GM12878 (cell line): ENCODE results near the gene NOS1AP. TPM values are rescaled to one million over a fixed set of nuclear protein-coding genes. Genes with fewer than 3 reads are reported as not detected.

Experiments used
- ATAC-seq: fragments of 200-7000 bp; cut with Tn5 transposase; 3 replicates; pipeline ENCODE4 v1.9.1; 2020; ENCODE audit warnings: mild to moderate bottlenecking, moderate library complexity
- BruUV-seq: library from RNA; stranded (reverse); fragments of 400-500 nt; replicated peaks from 2 replicates; lab custom pipeline; 2021; lab: Mats Ljungman, UMichigan
- CTCF ChIA-PET: fragments of 300-600 bp; sonication (Branson Sonifier 250); formaldehyde crosslinking; extraction: SDS; loops from one replicate; lab custom pipeline; 2021; ENCODE audit warnings: inconsistent platforms; lab: Yijun Ruan, JAX
- POLR2A ChIA-PET: fragments of 350-600 bp; formaldehyde crosslinking; extraction: SDS; loops from one replicate; lab custom pipeline; 2021; ENCODE audit warnings: inconsistent platforms; lab: Charles Lee
- RAD21 ChIA-PET: fragments of 300-600 bp; sonication (Branson Sonifier 250); formaldehyde crosslinking; loops from one replicate; lab custom pipeline; 2023; ENCODE audit warnings: antibody characterized with exemption; ENCODE audit not compliant: unreplicated experiment; lab: Charles Lee
- SMC1A ChIA-PET: fragments of 300-600 bp; sonication (Branson Sonifier 250); formaldehyde crosslinking; loops from one replicate; lab custom pipeline; 2023; ENCODE audit not compliant: unreplicated experiment, uncharacterized antibody; lab: Charles Lee
- DNase-seq: peaks from one replicate; pipeline ENCODE4 v3.0.0-alpha.2; 2011; ENCODE audit warnings: low read depth, low spot score
- FAIRE-seq: peaks from 3 replicates; lab custom pipeline; 2011; peaks lifted over from hg19 to GRCh38; lab: Jason Lieb, UNC
- H2AFZ ChIP-seq: 2 replicates; pipeline ENCODE4 v1.6.0; 2011; ENCODE audit warnings: low read depth, low read length, control low read depth; ENCODE audit not compliant: control insufficient read depth
- H3K27ac ChIP-seq: 2 replicates; pipeline ENCODE4 v1.5.1; 2011; ENCODE audit warnings: control low read depth; ENCODE audit not compliant: control insufficient read depth, insufficient read depth
- H3K27me3 ChIP-seq, 2 experiments: replicated peaks in 1 of 2; 2 replicates each; pipeline versions ENCODE4 v1.6.0 to v1.6.1; 2011; ENCODE audit warnings: low read length in 1 of 2; ENCODE audit not compliant: control insufficient read depth in 2 of 2, insufficient read depth in 2 of 2
- H3K36me3 ChIP-seq, 2 experiments: 2 replicates each; pipeline ENCODE4 v1.5.1; 2011; ENCODE audit warnings: low read length in 1 of 2; ENCODE audit not compliant: control insufficient read depth in 2 of 2, insufficient read depth in 2 of 2
- H3K4me1 ChIP-seq: 2 replicates; pipeline ENCODE4 v1.6.1; 2011; ENCODE audit warnings: mild to moderate bottlenecking, low read length, moderate library complexity, mixed read lengths; ENCODE audit not compliant: control insufficient read depth, insufficient read depth
- H3K4me2 ChIP-seq: 2 replicates; pipeline ENCODE4 v1.6.0; 2011; ENCODE audit warnings: control low read depth; ENCODE audit not compliant: control insufficient read depth, insufficient read depth
- H3K4me3 ChIP-seq: fragments of 200-600 bp; sonication (generic); 2 replicates; pipeline ENCODE4 v1.5.1; 2016
- H3K79me2 ChIP-seq: 2 replicates; pipeline ENCODE4 v1.6.0; 2011; ENCODE audit warnings: low read length; ENCODE audit not compliant: control insufficient read depth, insufficient read depth
- H3K9ac ChIP-seq: 2 replicates; pipeline ENCODE4 v1.8.0; 2011; ENCODE audit warnings: low read length, control low read depth, mixed read lengths; ENCODE audit not compliant: control insufficient read depth, insufficient read depth
- H3K9me3 ChIP-seq: replicated peaks from 3 replicates; pipeline ENCODE4 v1.5.1; 2011; ENCODE audit warnings: mild to moderate bottlenecking, low read length; ENCODE audit not compliant: control insufficient read depth, insufficient read depth
- H4K20me1 ChIP-seq: 2 replicates; pipeline ENCODE4 v1.6.0; 2011; ENCODE audit not compliant: control insufficient read depth, insufficient read depth
- BCL3 ChIP-seq: IDR thresholded peaks from 2 replicates; pipeline ENCODE4 v1.6.1; 2011; ENCODE audit warnings: borderline replicate concordance, low read depth, mild to moderate bottlenecking, moderate library complexity, low read length; ENCODE audit not compliant: insufficient read depth, poor library complexity, severe bottlenecking
- CTCF ChIP-seq, 3 experiments: IDR thresholded peaks in 2 of 3; conservative IDR thresholded peaks in 1 of 3; 2 replicates each; pipeline ENCODE4 v1.5.1; 2011; ENCODE audit warnings: low read depth in 3 of 3, low read length in 3 of 3, mild to moderate bottlenecking in 3 of 3, control low read depth in 2 of 3, moderate library complexity in 2 of 3, inconsistent platforms in 1 of 3, mixed read lengths in 1 of 3; ENCODE audit not compliant: control insufficient read depth in 2 of 3, insufficient read depth in 1 of 3; ENCODE audit errors: extremely low read depth in 1 of 3
- ELK1 ChIP-seq: IDR thresholded peaks from 2 replicates; pipeline ENCODE4 v1.6.1; 2012; ENCODE audit warnings: low read depth, low read length, improper control_type of control experiment
- HDAC2 ChIP-seq: fragments of 200-600 bp; sonication (generic); IDR thresholded peaks from 2 replicates; pipeline ENCODE4 v1.6.1; 2017
- IKZF1 ChIP-seq: fragments of 450-650 bp; conservative IDR thresholded peaks from 2 replicates; pipeline ENCODE4 v1.6.1; 2017; ENCODE audit warnings: antibody characterized with exemption, mild to moderate bottlenecking
- IRF4 ChIP-seq: IDR thresholded peaks from 2 replicates; pipeline ENCODE4 v1.6.1; 2011; ENCODE audit warnings: low read depth, low read length
- MLLT1 ChIP-seq: fragments of 450-650 bp; IDR thresholded peaks from 2 replicates; pipeline ENCODE4 v1.6.1; 2016; ENCODE audit warnings: mild to moderate bottlenecking
- NR2C1 ChIP-seq: fragments of 450-650 bp; IDR thresholded peaks from 2 replicates; pipeline ENCODE4 v1.6.1; 2017; ENCODE audit warnings: antibody characterized with exemption, mild to moderate bottlenecking, moderate library complexity
- RB1 ChIP-seq: fragments of 450-650 bp; formaldehyde crosslinking; IDR thresholded peaks from 2 replicates; pipeline ENCODE4 v1.6.1; 2017; ENCODE audit warnings: mild to moderate bottlenecking, borderline replicate concordance
- SMAD5 ChIP-seq: IDR thresholded peaks from 2 replicates; pipeline ENCODE4 v1.6.1; 2016; ENCODE audit warnings: antibody characterized with exemption, low read depth
- SPI1 ChIP-seq: IDR thresholded peaks from 2 replicates; pipeline ENCODE4 v1.6.1; 2011; ENCODE audit warnings: low read depth, mild to moderate bottlenecking, low read length, moderate library complexity, borderline replicate concordance; ENCODE audit not compliant: insufficient read depth
- USF1 ChIP-seq: IDR thresholded peaks from 2 replicates; pipeline ENCODE4 v1.6.1; 2011; ENCODE audit warnings: borderline replicate concordance, low read depth, mild to moderate bottlenecking, moderate library complexity, mixed read lengths, low read length; ENCODE audit not compliant: insufficient read depth; ENCODE audit errors: extremely low read length
- ZNF384 ChIP-seq: IDR thresholded peaks from 2 replicates; pipeline ENCODE4 v1.6.1; 2012; ENCODE audit warnings: low read depth, mild to moderate bottlenecking, low read length, improper control_type of control experiment, borderline replicate concordance
- WGBS: methylation state at CpG from one replicate; pipeline ENCODE4 v1.1.6; 2016; ENCODE audit warnings: low lambda C conversion rate; ENCODE audit not compliant: insufficient replicate concordance, insufficient coverage; ENCODE audit errors: missing lambda C conversion rate; 5-methylcytosine and 5-hydroxymethylcytosine counted together
- in situ Hi-C: fragments of 300-500 bp; cut with MboI; formaldehyde crosslinking; loops from 9 replicates; pipeline ENCODE4 v1.14.3; 2018; ENCODE audit warnings: mixed read lengths
- intact Hi-C: fragments of 100-400 bp; cut with micrococcal nuclease; formaldehyde crosslinking; loops from one replicate; pipeline ENCODE4 v1.14.2; 2022; ENCODE audit not compliant: unreplicated experiment
- polyA plus RNA-seq, 11 experiments: library from polyadenylated mRNA; depleted of rRNA in 4 of 11; unstranded in 6 of 11; stranded (reverse) in 5 of 11; fragments of >200 nt; fragmentation: Nextera tagmentation in 4 of 11; fragmentation: Illumina TruSeq in 1 of 11; extraction: Ambion mirVana in 4 of 11; extraction: Trizol in 1 of 11; gene quantifications; 1 replicate in 1 of 11; 2 replicates in 10 of 11; pipeline versions ENCODE4 v1.2.1 to v1.2.3, GENCODE V29; 2011 to 2016; ENCODE audit warnings: inconsistent platforms in 2 of 11, missing spikeins in 2 of 11, low read depth in 1 of 11
- total RNA-seq, 4 experiments: library from RNA; depleted of rRNA in 3 of 4; stranded (reverse); fragments of >200 nt in 3 of 4; fragmentation: Illumina TruSeq in 1 of 4; extraction: Trizol in 1 of 4; gene quantifications; 2 replicates each; pipeline versions ENCODE4 v1.2.1 to v1.2.3, GENCODE V29; 2013 to 2021

NOS1AP gene
- total and polyA plus RNA-seq, 10 of the 15 experiments (the other 5 are each of a cell fraction or from before 2014, with no cell fraction given), result 0.03 to 0.15 TPM; not detected in 8

- RAD21 ChIA-PET, result no interaction called here
- WGBS, result 40% methylated on average over 13 of the region's 13 CpGs
Measured at GRCh38 chr1:162197615-162198421, 128.3 kb downstream of the NOS1AP start.

More at GRCh38 chr1:162197615-162198421, 128.3 kb downstream of the NOS1AP start:
- 0 out of 3 replicates have a peak, but pooled peaks have one; percentile 16 for ATAC-seq
- no peak overlapping the region for H3K27ac ChIP-seq
- no peaks in the 10 kb centered on the region for H4K20me1 ChIP-seq
- no peak overlapping the region for H3K4me2 ChIP-seq
- SMC1A ChIA-PET, result no interaction called here
- in situ Hi-C loops, result no loop called here
- BruUV-seq, result no TSS peak
- no peaks in the 10 kb centered on the region for H3K9me3 ChIP-seq
- H3K4me1 ChIP-seq, result no peaks in the 10 kb centered on the region
- H3K27me3 ChIP-seq, result no peaks in the 10 kb centered on the region; a peak in 1 of 4 replicates
- no peak for FAIRE-seq
- no peaks in the 10 kb centered on the region for H3K36me3 ChIP-seq
- no peaks in the 10 kb centered on the region for H3K79me2 ChIP-seq
- POLR2A ChIA-PET, result no interaction called here
- intact Hi-C loops, result no loop called here
- no peak for DNase-seq
- no peak overlapping the region for H2AFZ ChIP-seq
- CTCF ChIA-PET, result interaction anchor here (1.3 kb wide), 1 partner anchor 25 kb away, joined by 3 read pairs; no protein-coding TSS in a partner anchor
- TF ChIP-seq SPI1, result no peak
- no peak for TF ChIP-seq USF1
- TF ChIP-seq SMAD5, result no peak
- TF ChIP-seq CTCF (IDR thresholded peaks at IDR 0.05 in 2 of 3, conservative IDR thresholded peaks at IDR 0.05 in 1 of 3; ENCODE audit: control insufficient read depth in 2 of 3, extremely low read depth in 1 of 3, insufficient read depth in 1 of 3, low read depth in 3 of 3, low read length in 3 of 3), result no peak
- TF ChIP-seq NR2C1, result no peak
- TF ChIP-seq HDAC2, result no peak
- TF ChIP-seq RB1, result no peak
- TF ChIP-seq BCL3, result no peak
- no peak for TF ChIP-seq IKZF1
- no peak for TF ChIP-seq ELK1
- no peak for TF ChIP-seq MLLT1
- no peak for TF ChIP-seq IRF4
- TF ChIP-seq ZNF384, result no peak
- H3K4me3 ChIP-seq, result no peak overlapping the region
- no peak overlapping the region for H3K9ac ChIP-seq
